Measurements from ENCODE around the gene UMAD1.

- TF ChIP-seq CTCF (IDR thresholded peaks at IDR 0.05) (no peak), POLR2A (IDR thresholded peaks at IDR 0.05) (no peak)
Observed at GRCh38 chr7:7862393-7862792, 221.8 kb downstream of the UMAD1 start.
